Stimulated activated CD8-positive, alpha-beta memory T cell treated with anti-CD3 and anti-CD28 coated beads, Interleukin-7, amount 100 ng/mL, for 1 hour (primary cell): ENCODE measurements around the gene HS2ST1.

Experiments
- DNase-seq, 2 donors: peaks; one replicate each; pipeline ENCODE4 v3.0.0-alpha.2; 2020; ENCODE audit warnings: low read depth in 2 of 2

Gene HS2ST1

DNA sequence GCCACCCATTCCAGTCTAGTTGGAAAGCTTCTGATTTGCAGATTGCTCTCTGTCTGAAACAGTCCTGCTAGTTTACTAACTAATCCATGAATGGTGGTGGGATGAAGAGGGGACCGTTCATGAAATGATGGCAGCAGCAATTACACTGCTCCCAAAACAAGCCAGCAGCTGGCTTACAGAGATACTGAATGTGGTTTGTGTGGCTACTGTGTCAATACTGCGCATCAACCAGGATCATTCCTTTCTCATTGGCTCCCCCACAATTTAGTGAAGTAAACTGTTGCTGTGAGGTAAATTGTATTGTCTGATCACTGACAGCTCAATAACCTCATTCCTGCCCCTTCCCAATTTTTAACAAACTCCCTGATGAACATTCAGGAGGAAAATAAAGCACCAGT is 222.9 kb downstream of the HS2ST1 start:
- no peak for DNase-seq

DNA sequence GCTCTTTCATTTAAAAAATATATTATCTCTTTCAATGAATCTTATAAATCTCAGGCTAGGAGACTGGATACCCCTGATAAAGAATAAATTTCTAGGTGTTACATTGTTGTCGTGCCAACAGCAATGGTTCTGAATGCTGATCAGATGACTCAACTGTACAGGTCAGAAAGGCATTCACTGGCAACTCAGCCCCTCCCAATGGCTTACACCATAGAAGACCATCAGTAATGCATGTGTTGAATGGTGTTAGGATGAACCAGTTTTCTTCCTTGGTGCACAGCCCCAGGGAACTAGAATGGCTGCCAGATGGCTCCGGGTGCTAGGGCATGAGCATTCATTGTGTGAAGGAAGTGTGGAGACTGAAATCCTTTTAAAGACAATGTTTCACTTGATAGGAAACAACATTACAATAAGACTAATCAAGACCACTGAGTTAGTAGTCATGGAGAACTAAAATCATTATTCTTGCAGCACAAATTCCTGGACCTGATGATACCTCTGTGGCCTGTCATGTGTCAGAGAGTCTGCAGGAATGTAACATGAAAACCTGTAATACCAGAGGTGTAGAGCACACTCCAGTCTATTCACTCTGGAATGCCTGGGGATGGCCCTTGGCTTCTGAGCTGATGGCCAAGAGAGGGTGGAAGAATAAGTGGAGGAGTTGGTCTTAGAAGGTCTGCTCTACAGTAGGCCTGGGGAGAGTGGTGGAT is 226.6 kb downstream of the HS2ST1 start:
- DNase-seq = no peak

DNA sequence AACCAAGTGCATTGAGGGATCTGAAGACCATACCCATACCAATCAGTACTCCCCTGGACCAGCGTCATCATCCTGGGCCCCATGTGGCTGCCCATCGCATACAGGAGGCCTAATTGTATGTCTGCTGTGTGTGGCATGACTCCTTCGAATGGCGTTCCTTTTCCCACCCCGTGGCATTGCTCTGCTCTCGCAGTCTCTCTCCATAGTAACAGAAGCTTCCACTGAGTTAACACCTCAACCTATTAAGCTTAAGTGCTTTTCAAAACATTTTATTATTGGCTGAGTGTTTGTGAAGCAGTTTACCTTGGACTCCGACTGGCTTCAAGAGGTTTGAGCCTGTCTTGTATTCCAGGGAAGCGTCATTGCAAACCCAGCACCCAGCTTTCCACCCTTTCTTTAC is 227.1 kb downstream of the HS2ST1 start:
- no peak for DNase-seq

DNA sequence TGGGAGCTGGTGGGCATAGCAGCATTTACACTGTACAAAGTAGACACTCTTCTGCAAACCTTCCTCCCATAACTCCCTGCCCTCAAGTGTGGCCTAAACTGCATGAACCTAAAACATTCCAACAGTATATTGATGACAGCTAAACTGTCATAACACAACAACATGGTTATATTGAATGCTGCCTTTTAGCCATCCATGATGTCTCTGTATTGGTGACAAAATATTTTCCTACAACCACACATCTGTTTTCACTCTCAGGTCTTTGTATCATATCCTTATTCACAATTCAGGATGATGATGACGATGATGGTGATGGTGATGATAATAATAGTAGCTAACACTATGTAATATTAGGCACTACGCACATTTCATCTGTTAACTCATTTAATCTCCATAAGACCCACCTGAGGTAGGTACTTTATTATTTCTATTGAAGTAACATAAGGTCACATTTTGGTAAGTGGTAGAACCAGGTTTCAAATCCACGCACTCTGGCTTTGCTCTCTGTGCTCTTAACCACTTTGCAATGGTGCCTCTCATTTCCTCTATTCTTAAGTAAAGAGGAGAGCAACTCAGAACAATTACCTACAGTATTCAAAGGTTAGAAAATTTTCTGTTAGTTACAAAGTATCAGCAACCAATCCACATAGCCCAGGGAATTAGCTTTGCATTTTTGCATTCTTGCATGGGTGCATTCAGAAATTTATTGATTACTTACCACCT is 229.1 kb downstream of the HS2ST1 start:
- DNase-seq = no peak

DNA sequence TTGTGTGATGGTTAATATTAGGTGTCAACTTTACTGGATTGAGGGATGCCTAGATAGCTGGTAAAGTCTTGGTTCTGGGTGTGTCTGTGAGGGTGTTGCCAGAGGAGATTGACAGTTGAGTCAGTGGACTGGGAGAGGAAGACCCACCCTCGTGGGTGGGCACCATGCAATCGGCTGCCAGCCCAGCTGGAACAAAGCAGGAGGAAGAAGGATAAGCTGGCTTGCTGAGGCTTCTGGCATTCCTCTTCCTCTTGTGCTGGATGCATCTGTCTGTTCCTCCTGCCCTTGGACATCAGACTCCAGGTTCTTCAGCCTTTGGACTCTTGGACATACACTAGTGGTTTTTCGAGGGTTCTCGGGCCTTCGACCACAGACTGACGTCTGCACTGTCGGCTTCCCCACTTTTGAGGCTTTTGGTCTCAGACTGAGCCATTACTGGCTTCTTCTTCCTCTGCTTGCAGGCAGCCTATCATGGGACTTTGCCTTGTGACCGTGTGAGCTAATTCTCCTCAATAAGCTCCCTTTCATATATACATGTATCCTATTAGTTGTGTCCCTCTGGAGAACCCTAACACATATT is 230.0 kb downstream of the HS2ST1 start:
- DNase-seq = no peak

DNA sequence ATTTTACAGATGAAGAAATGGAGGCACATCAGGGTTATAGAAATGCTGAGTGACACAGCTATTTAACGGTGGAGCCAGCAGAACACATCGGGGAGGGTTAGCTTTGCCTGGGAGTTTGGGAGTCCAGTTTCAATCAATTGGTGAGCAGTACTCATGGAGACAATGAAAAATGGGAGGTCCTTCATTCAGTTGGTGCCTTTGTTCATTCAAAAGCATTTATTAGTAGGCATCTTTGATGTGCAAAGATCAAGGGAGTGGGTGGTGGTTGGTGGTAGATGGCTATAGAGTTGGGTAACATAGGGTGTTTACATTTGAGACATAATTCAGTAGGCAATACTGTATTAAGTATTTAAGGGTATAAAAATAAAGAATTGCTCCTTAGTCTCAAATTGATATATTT is 230.5 kb downstream of the HS2ST1 start:
- DNase-seq = no peak

DNA sequence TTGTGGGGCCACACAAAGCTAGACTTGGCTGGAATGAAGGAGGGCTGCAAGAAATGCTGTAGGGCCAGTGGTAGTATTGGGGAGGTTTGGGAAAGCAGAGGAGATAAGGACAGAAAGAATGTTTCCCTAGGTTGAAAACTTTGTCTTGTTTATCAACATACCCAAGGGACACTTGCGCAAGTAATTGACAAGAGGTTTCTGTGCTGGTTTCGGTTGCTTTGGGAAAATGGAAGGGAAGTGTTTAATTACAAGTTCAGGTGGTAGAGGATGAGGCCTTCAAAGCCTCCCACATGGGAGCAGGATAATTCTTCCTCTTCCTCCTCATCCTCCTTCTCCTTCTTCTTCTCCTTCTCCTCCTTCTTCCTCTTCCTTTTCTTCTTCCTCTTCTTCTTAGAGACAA is 232.1 kb downstream of the HS2ST1 start:
- DNase-seq = no peak

DNA sequence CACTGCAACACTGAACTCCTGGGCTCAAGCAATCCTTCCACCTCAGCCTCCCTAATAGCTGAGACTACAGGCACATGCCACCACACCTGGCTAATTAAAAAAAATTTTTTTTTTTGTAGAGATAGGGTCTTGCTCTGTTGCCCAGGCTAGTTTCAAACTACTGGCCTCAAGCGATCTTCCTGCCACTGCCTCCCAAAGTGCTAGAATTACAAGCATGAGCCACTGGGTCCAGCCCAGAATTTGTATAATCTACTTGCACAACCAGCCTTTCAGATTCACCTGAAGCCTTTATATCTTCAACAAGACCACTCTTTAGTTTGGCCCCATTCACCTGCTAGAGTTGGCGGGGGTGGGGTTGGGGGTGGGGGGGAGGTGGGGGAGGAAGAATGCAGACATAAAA is 232.6 kb downstream of the HS2ST1 start:
- no peak for DNase-seq

DNA sequence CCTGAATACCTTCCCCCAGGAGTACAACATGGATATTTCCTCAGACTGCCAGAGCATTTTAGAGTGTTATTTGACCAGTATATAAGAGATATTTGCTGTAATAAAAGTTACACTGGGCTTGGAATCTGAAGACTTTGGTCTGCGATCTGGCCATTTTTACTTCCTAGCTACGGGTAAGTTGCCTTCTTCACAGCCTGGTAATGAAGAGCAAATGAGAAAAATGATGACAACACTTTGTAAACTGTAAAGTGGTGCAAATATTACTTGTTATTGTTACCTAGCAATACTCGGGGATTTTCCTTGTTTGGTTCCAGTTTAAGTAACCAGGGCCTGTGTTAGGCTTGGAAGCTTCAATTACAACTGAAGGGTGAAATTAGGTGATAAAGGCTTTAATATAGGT is 233.4 kb downstream of the HS2ST1 start:
- no peak for DNase-seq

DNA sequence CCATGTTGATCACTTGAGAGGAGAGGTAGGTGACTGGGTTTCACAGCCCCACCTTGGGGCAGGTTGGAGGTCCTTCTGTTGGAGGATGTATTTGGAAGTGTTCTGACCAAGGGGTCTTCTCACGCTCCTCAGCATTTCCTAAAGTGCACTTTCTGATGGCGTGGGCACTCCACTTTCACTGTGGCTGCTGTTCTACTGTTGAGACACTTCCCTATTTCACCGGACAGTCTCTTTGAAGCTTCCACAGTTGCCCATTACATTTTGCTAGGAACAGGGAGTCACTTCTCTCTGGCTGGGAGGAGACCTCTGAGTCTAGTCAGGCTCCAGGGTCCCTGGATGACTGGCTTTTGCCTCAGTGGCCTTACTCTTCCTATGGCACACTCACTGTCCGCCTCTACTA is 234.2 kb downstream of the HS2ST1 start:
- DNase-seq = no peak

DNA sequence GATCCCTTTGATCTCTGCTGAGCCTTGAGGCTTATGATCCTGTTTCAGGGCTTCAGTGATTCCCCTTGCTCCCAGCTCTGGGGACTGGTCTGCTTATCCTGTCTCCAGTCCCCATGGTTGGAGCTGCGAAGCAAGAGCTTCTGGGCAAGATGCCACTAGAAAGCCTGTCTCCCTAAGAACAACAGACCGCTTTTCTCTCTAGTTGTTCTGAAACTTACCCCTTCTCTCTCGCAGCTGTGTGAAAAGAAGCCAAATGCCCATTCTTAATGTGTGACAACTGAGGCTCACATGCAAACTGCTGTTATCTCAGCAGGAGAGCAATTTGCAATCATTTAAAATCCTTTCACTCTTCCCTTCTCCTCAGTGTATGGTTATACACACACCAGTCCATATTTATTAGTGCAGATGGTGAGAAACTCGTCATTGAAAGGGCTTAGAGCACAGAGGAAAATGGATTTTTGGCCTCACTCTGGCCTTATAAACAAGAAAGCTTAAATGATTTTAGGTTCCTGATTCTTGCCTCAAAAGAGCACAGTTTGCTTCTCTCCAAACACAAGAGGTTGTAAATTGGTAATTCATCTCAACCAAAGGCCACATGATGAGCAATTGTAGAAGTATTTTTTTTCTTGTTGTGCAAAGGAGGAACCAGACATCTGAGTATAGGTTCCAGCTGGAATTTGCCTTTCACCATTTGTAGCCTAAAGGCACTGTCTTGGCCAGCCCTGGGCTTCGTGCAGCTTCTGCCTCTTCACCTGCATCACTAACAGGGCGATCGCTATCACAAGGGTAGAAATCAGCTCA is 235.0 kb downstream of the HS2ST1 start:
- no peak for DNase-seq

DNA sequence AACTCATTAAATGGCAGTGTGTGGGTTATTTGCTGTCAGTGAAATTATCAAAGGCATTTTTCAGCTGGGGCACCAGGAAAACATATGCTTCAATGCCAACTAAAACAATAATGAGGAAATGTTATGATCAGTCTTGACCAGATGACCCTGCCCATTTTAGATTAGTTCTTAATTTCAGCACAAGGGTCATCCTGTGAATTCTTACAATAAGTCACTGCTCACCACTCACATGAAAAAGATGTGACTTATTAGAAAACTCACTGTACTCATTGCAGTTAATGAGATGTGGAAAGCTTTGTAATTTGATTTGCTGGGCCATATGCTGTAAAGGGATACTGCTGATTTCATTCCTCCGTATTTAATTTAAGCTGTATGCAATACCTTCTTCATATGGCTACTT is 235.7 kb downstream of the HS2ST1 start:
- no peak for DNase-seq

DNA sequence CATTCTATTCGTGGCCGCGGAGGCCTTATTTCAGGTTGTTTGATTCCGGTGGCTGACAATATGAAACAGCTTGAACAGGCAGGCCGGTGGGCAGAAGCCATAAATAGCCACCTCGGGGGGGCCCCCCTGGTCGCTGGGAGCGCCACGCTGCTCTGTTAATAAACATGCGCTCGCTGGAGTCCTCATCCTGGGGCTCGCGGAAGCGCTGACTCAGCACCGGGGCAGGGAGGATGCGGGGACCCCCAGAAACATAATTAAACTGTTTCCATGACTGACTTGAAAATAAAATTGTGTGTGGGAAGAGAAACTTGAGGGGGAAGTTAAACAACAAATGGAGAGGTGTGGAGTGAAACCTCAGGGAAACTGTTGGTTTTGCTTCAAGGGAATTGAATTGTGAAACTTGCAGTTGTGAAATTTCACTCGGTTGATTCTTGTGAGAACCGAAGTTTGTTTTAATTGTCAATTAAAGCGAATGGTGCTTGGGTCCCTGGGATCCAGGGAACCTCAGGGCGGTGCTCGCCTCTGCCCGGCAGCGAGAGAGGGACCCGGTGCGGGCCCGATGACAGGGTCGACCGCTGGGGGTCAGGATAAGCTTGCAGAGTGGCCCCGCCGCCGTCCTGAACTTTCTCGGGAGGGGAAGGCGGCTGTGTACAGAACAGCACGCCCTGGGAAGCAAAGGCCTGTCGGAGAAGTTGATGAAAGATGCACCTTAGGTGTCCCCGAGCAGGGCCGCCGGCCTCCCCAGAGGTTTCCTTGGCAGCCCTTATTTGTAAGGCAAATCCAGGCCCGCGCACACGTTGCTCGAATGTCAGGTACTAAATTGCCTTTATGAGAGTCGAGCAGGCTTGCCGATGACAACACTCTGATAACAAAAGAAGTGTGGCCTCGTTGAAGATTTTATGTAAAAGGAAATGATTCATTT is 237.3 kb downstream of the HS2ST1 start:
- DNase-seq = no peak

DNA sequence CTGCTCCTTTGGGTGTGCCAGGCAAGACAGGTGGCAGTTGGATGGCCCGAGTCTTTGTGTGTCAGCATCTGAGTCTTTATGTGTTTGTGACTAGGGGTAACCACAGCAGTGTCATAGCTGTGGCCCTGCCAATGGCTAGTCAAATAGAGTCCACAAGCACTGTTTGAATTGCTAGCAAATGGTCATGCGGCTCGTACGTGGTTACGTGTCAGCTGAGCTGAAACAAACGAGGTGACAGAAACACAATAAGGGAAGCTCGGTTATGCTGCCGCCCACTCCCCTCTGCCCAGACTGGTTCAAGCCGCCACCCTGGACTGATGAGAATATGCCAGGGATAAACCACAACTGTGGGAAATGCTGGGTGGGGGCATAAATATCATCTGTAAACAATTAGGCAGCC is 239.9 kb downstream of the HS2ST1 start:
- DNase-seq = no peak

DNA sequence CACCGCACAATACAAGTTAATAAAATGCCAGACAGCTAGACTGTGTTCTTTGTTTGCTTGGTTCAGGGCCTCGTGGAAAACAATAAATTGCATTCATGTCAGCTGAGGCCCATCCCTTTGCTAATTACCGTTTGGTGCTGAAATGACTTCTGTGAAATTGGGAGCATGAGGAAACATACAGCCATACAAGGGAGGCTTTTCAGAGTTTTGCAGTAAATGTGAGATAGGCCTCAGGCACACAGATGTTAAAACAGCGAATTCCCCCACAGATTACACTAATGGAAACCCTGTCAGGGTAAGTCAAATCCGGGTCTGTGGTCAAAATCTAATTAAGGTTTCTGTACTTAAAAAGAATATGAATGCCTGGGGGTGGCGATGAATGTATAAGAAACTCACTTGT is 240.7 kb downstream of the HS2ST1 start:
- DNase-seq = no peak

DNA sequence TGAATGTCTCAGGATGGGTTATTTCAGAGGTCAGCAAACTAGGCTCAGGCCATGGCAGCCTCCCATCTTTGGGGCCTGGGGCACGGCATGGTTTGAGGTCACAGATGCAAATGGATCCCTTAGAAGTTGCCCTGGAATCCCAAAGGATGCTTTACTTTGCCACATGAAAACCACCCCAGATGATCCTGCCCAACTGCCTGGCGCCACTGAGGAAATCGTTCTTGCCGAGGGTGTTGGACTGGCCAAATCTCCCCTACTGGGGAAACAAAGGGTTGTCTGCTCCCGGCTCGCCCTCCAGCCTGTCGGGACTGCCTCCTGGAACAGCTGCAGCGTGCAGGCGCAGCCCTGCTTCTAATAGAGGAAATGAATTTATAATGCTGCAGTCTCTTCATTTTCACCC is 241.2 kb downstream of the HS2ST1 start:
- no peak for DNase-seq

DNA sequence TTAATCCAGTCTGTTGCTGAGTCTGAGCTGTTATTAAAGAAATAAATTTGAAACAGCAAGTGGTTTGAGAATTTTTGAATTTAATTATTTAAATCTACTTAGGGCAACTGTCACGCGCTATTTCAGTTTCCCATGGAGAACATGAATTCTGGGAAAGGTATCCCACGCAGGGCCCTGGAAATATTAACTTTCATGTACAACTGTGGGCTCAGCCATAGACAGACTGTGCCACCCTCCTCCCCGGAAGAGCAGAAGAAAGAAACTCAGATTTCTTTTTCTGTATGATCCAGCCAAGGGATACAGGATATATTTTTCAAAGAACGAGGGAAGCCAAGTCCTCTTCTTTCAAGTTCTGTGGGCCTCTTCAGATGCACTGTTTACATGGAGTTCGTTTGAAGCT is 241.7 kb downstream of the HS2ST1 start:
- DNase-seq = no peak

DNA sequence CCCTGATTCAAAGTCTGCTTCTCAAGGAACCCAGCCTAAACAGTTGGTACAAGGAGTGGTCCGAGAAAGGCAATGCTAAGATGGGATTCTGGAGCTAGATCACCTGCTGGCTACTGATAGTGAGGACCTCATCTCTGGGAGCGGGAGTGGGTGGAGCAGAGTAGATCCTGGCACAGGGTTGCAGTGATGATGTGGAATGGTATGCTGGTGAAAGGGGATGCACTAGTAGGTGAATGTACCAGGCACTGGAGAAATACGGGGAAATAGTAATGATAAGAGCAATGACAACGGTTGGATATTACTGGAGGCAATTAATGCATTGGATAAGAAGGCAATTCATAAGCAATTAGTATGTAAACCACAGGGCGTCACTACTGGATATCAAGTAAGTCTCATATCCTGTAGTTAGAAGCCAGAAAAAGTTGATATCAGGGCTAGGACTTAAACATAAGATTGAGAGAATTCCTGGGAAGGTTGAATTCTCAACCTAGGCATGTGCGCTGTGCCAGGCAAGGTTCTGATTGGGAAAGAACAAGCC is 245.0 kb downstream of the HS2ST1 start:
- no peak for DNase-seq
